ENCODE data around the gene KCNMB4. TPM values are rescaled to one million over a fixed set of nuclear protein-coding genes. Genes with fewer than 3 reads are reported as not detected.

KCNMB4 gene, protein sequence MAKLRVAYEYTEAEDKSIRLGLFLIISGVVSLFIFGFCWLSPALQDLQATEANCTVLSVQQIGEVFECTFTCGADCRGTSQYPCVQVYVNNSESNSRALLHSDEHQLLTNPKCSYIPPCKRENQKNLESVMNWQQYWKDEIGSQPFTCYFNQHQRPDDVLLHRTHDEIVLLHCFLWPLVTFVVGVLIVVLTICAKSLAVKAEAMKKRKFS
- total RNA-seq: 1 to 10 TPM; 2.3 to 2.6 TPM
- long read RNA-seq, full-length matches to known transcripts: 3 of 3 reads
- long read RNA-seq, partial matches to known transcripts: 0 of 3 reads
- long read RNA-seq, other reads (novel, unspliced or antisense): 0 of 3 reads

DNA sequence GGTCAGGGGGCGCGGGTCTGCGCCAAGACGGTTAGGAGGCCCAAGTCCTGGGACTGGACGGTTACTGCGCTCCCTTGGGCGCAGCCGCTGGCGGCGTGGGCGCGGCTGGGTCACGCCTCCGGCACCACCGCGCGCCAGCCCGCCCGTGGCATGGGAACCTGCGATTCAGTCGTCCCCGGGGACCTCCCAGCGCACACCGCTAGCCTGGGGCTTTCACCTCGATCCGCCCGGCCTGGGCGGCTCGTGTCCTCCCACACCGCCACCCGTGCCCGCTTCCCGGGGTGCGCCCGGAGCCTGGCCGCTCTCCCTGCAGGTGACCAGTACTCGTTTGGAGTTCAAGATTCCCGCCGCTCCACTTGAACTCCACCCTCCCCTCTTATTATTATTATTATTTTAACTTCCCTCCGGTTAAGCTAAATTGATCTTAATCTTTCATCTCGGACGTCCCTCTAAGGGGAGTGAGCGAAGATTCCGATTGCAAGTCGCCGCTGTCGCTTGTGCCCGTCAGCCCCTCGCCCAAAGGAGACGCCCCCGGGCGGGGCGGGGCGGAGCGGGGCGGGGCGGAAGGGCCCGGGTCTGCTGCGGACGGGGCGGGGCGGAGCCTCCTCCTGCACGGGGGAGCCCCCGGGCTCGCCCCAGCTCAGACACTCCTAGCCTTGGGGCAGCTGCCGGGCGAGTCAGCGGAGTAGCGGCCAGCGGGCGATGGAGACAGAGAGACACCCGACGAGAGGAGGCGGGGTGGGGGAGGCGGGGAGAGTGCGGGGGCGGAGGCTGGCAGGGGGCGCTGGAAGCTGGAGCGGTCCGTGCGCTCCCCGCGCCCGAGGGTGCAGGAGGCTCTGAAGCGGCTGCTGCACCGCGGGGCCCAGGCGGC lies at the start of gene KCNMB4:
Gene KCNMB4 (plus strand): TSS at position 643 of the 871 bp plus-strand sequence. CDS start 445 bp downstream, outside the sequence.
- intact Hi-C loops (cut with DNase I): loop anchor here in 1 of 2 donors (5.0 kb wide), 1 partner anchor 211 kb away; no protein-coding TSS in a partner anchor
- DNase-seq (peak; percentile 69), ATAC-seq (peak; percentile 91 to 96)

DNA sequence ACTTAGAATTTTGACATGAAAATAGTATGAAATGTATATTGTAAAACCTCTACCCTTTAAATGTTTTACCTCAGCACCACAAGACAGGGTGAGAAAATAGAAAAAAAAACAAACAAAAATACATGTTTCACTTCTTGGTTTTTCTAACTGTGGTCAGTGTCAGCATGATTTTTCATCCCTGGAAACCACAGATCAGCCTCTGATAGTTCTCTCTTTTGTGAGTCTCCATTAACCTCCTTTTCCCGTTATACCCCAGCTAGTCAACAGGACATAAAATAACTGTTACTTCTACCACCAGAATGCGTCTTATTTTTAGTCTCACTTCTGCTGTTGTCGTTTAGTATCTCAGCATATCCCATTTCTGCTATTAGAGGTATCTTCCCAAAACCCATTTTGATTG lies 48.3 kb upstream of the KCNMB4 start:
- intact Hi-C loops (cut with DNase I): no loop called here
- ATAC-seq (no peak), DNase-seq (no peak)

DNA sequence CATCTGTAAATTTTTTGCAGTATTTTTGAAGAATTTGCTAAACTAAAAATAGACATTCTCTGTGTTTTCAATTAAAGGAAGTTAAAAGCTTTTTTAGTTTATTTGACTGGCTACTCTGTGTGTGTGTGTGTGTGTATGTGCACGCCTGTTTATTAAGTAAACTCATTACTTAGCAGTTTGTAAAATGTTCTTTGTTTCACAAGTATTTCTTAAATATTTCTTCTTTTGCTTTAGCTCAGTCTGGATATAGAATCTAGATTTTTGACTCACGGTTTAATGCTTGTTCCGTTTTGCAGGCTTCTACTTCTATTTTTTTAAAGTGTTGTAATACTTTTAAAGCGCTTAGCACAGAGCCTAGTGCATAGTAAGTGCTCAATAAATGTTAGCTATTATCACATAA lies 46.5 kb upstream of the KCNMB4 start:
- DNase-seq (no peak), ATAC-seq (no peak)
- intact Hi-C loops (cut with DNase I): no loop called here

DNA sequence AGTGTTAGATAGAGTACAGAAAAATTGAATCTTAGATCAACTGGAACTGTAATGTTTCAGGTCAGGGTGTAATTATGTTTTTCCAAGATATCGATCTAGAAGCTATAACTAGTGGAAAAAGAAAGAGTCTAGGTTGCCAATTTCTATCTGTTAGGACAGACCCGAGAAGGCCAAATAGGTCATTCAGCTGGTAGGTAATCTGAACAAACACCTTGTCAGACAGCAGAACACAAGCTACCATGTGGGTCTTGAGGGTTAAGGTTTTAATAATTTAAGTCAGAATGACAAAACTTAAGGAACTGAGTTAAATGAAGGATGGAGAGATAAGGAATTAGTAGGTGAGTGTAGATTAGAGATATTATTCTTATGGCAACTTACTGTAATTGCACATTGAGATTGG lies 44.9 kb upstream of the KCNMB4 start:
- intact Hi-C loops (cut with DNase I): no loop called here
- ATAC-seq (no peak), DNase-seq (no peak)

DNA sequence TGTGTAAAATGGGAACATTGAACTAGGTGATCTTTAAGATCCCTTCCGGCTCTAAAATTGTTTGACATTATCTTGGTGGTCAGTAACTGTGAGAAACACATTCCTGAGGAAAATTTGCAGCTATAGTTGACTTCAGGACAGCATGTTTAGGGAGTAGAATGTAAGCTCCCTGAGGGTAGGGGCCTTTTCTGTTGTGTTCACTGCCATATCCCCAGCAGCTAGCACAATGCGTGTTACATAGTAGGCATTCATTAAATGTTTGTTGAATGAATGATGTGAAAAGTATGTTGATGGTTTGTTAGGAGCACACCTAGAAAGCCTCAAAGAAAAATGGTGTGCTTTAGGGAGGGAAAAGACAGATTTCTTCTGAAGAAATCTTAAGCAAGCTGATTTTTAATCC lies 38.5 kb upstream of the KCNMB4 start:
- ATAC-seq (no peak), DNase-seq (no peak)
- intact Hi-C loops (cut with DNase I): no loop called here

DNA sequence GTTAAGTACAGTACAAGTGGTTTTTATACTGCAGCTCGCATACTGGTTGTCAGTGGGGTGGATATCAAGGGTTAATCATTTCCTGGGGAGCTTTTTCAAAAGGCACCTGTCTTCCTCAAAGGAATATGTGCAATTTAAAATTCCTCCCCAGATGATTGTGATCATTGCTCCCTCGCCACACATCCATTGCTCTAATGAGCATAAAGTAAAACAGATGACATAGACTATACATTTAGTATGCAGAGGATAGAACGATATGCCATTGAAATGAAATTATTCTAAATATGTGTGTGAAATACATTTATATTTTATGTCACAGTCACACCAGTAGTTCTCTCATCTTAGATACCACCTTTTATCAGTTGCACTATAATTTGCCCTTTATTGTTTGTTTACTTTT lies 36.4 kb upstream of the KCNMB4 start:
- intact Hi-C loops (cut with DNase I): no loop called here
- DNase-seq: no peak
- ATAC-seq: no peak

DNA sequence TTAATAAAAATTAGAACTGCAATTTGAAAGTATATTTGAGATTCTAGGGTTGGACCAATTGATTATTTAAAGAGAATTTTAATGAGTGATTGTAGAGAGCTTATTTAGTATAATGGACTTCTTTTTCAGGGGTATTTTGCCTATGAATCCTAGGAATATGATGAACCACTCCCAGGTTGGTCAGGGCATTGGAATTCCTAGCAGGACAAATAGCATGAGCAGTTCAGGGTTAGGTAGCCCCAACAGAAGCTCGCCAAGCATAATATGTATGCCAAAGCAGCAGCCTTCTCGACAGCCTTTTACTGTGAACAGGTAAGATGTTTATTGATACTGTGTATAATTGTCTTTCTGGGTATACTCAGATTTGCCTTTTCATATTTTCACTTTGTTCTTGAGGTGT lies 35.9 kb upstream of the KCNMB4 start:
- ATAC-seq (no peak), DNase-seq (no peak)
- intact Hi-C loops (cut with DNase I): no loop called here

DNA sequence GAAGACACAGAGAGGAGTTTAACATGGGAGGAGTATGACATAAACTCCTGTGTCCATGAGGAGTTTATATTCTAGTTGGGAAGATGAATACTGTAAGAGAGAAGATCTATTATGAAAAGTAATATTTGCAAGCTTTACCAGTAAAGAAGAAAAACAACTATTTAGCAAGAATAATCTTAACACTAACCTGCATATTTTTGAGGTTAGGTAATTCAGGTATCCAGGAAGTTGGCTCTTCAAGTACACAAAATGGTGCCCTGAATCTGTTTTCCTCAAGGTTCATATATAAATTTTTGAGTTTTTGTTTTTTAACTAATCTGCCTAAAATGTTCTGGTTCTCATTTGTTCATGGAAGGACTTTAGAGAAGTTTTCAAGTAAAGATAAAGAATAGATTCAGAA lies 33.9 kb upstream of the KCNMB4 start:
- ATAC-seq: no peak
- intact Hi-C loops (cut with DNase I): no loop called here
- DNase-seq: no peak

DNA sequence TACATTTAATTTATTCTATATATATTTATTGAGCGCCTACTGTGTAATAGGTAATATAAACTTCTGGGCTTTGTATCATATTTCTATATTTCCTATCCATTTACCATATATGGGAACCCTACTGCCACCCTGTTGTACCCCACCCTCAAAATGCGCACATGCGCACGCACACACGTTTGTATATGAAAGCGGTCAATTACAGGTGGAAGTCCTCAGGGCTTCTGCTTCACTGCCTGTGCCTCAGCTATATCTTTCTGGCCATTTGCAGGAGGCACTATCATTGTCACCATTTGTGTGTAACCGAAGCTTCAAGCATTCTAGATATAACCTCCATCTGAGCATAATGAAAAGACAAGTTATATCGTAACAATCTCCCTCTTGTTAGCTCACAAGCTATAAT lies 31.3 kb upstream of the KCNMB4 start:
- DNase-seq (no peak), ATAC-seq (no peak)
- intact Hi-C loops (cut with DNase I): no loop called here

DNA sequence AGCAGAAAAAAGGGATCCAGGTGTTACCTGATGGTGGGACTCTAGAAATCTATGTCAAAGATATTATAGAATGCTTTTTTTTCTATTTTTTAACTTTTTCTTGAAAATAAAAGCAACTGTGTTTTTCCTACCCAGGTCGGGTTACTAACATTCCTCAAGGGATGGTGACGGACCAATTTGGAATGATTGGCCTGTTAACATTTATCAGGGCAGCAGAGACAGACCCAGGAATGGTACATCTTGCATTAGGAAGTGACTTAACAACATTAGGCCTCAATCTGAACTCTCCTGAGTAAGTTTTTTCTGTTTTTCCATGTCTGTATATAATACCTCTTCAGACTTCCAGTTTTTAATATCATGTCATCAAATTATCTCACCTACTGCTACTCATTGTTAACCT lies 27.6 kb upstream of the KCNMB4 start:
- intact Hi-C loops (cut with DNase I): no loop called here
- no peak for ATAC-seq

DNA sequence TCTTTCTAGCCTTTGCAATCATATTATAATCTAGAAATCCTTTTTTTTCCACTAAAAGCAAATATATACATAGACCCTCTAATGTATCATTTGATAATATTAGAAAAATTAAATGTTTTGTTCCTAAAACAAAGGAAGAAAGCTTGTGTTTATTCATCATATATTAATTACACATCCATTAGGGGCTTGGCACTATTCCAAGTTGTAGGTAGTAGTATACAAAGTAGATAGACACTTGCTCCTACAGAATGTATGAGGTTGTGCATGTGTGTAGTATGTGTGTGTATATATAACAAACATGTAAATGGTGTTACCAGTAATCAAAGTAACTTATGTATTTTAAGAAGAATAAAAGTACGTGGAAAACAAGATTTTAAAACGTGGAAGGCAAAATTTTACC lies 15.0 kb upstream of the KCNMB4 start:
- intact Hi-C loops (cut with DNase I): no loop called here

More for the DNA sequence above, 27.6 kb upstream of the KCNMB4 start:
- DNase-seq: no peak

DNA sequence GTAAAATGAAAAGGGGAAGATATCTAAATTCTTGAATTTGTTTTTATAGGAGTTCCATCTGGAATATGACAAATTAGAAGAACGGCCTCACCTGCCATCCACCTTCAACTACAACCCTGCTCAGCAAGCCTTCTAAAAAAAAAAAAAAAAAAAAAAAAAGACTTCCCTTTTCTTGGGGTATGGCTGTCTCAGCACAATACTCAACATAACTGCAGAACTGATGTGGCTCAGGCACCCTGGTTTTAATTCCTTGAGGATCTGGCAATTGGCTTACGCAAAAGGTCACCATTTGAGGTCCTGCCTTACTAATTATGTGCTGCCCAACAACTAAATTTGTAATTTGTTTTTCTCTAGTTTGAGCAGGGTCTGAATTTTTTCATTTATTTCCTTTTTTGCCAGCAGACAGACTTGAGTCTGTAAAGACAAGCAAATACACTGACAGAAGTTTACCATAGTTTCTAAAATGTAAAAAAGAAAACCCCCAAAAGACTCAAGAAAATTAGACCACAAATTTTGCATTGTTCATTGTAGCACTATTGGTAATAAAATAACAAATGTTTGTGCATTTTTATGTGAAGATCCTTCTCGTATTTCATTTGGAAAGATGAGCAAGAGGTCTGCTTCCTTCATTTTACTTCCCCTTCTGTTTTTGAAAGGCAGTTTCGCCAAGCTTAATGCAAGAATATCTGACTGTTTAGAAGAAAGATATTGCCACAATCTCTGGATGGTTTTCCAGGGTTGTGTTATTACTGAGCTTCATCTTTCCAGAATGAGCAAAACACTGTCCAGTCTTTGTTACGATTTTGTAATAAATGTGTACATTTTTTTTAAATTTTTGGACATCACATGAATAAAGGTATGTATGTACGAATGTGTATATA lies 12.1 kb upstream of the KCNMB4 start:
- intact Hi-C loops (cut with DNase I): no loop called here
- no peak for DNase-seq
- peak in 1 of 2 donors; percentile 36 for ATAC-seq

More for the DNA sequence above, 15.0 kb upstream of the KCNMB4 start:
- no peak for ATAC-seq
- DNase-seq: no peak

DNA sequence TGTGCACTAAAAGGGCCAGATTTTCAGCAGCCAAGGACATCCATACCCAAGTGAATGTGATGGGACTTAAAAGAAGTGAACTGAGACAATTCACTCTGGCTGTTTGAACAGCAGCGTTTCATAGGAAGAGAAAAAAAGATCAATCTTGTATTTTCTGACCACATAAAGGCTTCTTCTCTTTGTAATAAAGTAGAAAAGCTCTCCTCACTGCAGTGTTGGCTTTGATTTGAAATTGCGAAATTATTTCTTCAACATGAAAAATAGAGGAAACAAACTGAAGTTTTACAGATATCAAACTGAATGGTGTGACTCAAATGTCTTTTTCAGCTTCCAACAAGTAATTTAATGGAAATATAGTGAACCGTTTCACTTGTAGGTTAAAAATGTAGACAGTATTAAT lies 11.3 kb upstream of the KCNMB4 start:
- peak in 1 of 2 donors; percentile 34 for ATAC-seq
- intact Hi-C loops (cut with DNase I): no loop called here

DNA sequence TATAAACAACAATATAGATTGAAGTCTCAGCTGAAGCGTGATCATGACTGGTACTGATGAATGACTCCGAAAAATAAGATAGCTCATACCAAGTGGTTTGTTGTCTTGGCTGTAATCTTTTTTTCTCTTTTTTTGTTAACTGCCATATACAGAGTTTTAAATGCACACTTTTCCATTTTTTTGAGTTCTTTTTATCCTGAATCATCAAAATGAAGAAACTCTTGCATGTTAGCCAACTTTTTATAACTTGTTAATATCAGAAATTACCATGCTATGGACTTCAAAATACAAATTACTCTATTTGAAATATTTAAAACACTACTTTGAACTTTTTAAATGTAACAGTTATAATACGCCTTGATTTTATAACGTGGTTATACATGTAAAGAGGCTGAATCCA lies 10.1 kb upstream of the KCNMB4 start:
- no peak for ATAC-seq
- intact Hi-C loops (cut with DNase I): no loop called here

More for the DNA sequence above, 11.3 kb upstream of the KCNMB4 start:
- no peak for DNase-seq

DNA sequence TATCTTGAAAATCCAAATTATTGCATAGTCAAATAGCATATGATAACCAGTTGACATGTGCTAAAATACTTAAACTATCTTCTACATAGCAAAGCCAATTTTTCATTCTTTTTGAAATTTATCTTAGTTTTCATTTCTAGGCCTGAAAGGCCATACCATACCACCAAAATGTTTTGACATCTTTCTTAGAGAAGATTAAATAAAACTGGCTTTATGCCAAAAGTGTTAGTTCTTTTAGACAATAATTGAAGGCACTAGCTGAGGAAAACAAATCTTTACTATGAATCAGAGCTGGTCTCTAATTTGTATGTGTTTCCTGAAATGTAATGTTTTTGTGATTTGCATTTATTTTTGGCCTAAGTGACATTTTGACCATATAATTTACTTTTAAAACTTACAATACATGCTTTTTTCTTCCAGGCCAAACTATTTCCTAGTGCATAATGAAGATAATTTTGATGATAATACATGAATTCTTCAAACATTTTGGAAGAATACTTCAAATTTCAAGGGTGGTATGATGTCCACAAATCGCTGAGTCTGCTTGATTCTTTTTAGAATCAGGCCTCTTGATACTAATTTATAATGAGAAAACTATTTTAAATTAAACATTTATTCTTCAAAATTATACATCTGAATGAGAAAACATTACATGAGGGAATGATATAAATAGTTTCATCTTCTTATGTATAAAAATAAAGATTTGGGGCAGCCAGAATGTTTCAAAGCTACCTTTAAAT lies 6.5 kb upstream of the KCNMB4 start:
- ATAC-seq: no peak
- intact Hi-C loops (cut with DNase I): no loop called here
- DNase-seq: no peak

More for the DNA sequence above, 10.1 kb upstream of the KCNMB4 start:
- DNase-seq: no peak

DNA sequence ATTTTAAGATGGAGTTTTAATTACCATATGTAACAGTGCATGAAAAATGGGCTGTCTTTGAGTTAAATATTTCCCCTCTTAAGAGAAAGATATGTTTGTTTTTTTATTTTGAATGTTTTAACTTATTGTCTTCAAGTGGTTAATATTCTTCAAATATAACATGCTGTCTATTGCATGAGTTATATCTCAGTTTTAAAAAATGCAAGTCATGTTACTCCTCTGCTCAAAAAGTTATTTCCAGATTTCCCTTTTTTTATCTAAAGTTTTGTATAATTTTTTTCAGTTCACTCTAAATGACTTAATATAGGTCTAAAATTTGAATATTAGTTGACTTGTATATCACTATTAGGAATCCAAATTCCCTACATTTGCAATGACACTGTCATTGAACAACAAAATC lies 5.9 kb upstream of the KCNMB4 start:
- DNase-seq (no peak), ATAC-seq (no peak)
- intact Hi-C loops (cut with DNase I): no loop called here

DNA sequence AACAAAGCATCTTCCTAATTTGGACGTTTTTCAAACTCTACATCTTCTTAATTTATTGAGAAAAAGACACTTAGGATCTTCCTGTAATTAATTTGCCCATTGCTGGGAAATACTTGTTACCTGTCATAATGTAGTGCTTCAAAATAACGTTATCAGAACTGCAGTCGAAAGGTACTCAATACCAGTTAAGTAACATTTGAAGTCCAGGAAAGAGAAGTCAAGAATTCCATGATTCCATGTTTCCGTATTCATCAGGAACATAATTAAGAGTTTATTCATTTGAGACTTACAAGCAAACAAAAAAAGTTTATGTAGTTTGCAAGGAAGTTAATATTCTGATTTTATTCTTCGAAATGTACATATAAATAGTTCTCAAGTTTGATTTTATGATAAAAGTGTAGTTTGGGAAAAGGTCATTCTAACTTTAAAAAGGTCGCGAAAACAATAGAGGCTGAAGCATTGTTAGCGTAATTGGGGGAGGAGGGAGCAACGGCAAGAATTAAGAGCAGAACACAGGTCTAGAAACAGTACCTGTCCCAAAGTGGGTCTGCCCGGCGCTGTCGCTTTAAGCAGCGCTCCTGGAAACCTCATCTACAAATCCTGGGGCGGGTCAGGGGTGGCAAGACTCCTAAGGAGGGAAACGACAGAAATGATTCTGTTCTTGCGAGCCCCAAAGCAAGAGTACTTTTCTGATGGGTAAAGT lies 1.2 kb upstream of the KCNMB4 start:
- intact Hi-C loops (cut with DNase I): loop anchor here in 1 of 2 donors (5.0 kb wide), 1 partner anchor 212 kb away; no protein-coding TSS in a partner anchor
- DNase-seq (no peak), ATAC-seq (no peak)

DNA sequence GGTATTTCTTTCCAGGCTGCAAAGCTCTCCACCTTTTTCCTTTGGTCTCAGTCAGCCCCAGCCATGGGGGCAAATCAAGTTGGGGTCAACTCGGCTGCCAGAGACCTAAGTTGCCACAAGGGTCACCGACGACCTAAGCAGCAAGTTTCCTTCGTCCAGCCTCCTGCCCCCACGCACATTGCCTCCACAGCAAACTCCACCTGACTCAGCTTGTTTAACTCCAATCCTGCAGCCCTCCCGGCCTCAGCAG lies 767 bp upstream of the KCNMB4 start:
- ATAC-seq (no peak), DNase-seq (no peak)
- intact Hi-C loops (cut with DNase I): loop anchor here in 1 of 2 donors (5.0 kb wide), 1 partner anchor 212 kb away; no protein-coding TSS in a partner anchor

Data from left cardiac atrium (tissue), 4 donors.